Measurements from ENCODE around the gene ZBED4. TPM values are rescaled to one million over a fixed set of nuclear protein-coding genes. Genes with fewer than 3 reads are reported as not detected.
"Not testable (repeated sequence)": the region's sequence is repeated elsewhere in the genome, so short reads cannot be mapped to it uniquely, and the experiment has no call there.

Gene ZBED4
- total RNA-seq, 1 donor from 2014 or later = 11.2 TPM

GRCh38 chr22:49852568-49852897 lies 1.1 kb upstream of the ZBED4 start:
- not testable (repeated sequence) for DNase-seq (ENCODE audit: low spot score)

- no peak for DNase-seq (ENCODE audit: low spot score)
Observed at GRCh38 chr22:49853981-49854831, 562 bp downstream of the ZBED4 start.

GRCh38 chr22:49855251-49855911 lies 1.7 kb downstream of the ZBED4 start:
- DNase-seq (ENCODE audit: low spot score) = no peak

DNA sequence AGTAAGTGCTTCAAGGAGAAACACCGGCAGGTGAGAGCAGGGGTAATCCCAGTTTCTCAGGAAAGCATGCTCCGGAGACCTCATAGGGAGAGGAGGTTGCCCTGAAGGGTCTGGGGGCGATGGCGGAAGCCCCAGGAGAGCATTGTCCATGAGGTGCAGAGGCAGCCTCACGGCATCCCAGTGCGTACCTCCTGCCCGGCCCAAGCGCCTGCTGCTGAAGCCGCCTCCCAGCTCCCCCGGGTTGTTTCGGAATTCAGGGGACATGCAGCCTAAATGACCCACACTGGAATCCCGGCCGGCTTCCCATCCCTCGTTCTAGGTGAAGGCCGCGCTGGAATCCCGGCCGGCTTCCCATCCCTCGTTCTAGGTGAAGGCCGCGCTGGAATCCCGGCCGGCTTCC lies 2.7 kb downstream of the ZBED4 start:
- DNase-seq (ENCODE audit: low spot score) = no peak

DNA sequence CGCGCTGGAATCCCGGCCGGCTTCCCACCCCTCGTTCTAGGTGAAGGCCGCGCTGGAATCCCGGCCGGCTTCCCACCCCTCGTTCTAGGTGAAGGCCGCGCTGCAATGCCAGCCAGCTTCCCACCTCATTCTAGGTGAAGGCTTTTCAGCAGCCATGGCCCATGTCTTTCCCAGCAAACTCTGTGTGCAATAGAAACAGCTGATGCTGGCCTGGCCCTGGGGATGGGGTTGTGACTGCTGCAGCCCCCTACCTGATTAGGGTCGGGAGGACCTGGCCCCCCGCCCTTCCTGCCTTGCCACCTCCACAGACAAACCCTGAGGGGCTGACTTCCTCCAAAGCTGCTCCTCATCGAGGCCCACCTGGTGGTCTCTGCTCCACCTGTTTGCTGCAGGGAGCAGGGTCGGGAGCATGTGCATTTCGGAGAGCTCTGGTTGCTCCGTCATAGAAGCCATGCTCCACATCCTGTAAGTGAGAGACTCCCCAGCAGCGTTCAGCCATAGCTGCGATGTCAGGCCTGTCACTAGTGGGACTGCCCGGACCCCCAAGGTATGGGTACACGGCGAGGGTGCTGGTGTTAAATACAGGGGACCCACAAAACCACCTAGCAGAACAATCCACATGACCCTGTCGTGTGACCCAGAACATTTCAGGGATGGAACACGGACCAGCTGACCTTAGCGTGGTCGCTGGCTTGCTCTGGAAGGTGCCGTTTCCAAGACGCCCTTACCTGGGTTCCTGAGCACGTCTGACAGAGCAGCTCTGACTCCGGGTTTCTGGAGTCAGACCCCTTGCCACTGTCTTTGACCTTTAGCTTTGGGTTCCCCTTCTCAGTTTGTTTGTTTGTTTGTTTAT lies 3.3 kb downstream of the ZBED4 start:
- no peak for DNase-seq (ENCODE audit: low spot score)

GRCh38 chr22:49858827-49859226 lies 5.2 kb downstream of the ZBED4 start:
- no peak for DNase-seq (ENCODE audit: low spot score)

- no peak for DNase-seq (ENCODE audit: low spot score)
Observed at GRCh38 chr22:49861642-49862495, 8.2 kb downstream of the ZBED4 start.

- no peak for DNase-seq (ENCODE audit: low spot score)
Observed at GRCh38 chr22:49862496-49862776, 8.8 kb downstream of the ZBED4 start.

- no peak for DNase-seq (ENCODE audit: low spot score)
Observed at GRCh38 chr22:49863931-49864330, 10.3 kb downstream of the ZBED4 start.

- no peak for DNase-seq (ENCODE audit: low spot score)
Observed at GRCh38 chr22:49865156-49865555, 11.5 kb downstream of the ZBED4 start.

DNA sequence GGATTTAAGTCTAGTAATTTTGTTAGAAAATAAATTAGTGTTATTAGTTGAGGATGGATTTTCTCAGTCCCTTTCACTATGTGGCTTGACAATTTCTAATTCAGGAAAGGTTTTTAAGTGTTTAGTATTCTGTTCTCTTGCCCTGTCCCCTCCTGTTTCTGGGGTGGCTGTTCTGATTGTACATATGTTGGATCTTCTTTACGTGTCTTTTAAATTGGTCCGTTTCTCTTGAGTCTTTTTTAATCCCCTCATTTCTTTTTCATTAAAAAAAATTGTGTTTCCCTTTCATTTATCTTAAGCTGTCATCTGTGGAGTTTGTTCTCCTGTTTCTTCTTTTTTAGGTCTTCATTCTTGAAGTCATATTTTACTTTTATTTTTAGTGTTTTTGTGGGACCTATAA lies 12.5 kb downstream of the ZBED4 start:
- DNase-seq (ENCODE audit: low spot score) = no peak

- no peak for DNase-seq (ENCODE audit: low spot score)
Observed at GRCh38 chr22:49866646-49867045, 13.0 kb downstream of the ZBED4 start.

- no peak for DNase-seq (ENCODE audit: low spot score)
Observed at GRCh38 chr22:49867303-49868265, 13.9 kb downstream of the ZBED4 start.

DNA sequence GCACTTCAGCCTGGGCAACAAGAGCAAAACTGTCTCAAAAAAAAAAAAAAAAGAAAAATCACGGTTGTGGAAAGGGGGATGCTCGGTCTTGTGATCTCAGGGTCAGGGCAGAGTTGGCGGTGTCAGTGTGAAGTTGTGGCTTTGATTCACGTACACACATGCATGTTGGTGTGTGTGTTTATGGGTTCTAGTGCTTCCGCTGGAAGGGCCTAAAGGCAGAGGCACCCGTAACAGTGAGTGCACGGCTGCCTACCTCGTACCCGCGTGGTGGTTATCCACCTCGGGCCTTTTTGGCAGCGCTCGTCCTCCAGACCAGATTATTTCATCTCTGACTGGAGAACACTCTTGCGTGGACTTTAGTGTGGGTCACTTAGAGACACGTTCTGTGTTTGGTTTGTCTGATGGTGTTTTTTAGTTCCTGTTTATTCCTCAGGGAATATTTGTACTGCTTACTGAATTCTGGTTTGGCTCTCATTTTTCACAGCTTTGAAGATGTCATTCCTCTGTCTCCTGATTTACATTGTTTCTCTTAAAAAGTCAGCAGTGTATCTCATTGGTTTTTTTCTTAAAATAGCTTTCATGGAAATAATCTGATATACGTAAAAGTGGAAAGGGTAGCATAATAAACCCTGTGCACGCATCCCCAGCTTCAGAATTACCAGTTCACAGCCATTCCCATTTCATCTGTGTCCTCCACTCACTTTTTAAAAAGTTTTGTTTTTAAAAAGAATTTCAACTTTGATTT lies 15.6 kb downstream of the ZBED4 start:
- no peak for DNase-seq (ENCODE audit: low spot score)

DNA sequence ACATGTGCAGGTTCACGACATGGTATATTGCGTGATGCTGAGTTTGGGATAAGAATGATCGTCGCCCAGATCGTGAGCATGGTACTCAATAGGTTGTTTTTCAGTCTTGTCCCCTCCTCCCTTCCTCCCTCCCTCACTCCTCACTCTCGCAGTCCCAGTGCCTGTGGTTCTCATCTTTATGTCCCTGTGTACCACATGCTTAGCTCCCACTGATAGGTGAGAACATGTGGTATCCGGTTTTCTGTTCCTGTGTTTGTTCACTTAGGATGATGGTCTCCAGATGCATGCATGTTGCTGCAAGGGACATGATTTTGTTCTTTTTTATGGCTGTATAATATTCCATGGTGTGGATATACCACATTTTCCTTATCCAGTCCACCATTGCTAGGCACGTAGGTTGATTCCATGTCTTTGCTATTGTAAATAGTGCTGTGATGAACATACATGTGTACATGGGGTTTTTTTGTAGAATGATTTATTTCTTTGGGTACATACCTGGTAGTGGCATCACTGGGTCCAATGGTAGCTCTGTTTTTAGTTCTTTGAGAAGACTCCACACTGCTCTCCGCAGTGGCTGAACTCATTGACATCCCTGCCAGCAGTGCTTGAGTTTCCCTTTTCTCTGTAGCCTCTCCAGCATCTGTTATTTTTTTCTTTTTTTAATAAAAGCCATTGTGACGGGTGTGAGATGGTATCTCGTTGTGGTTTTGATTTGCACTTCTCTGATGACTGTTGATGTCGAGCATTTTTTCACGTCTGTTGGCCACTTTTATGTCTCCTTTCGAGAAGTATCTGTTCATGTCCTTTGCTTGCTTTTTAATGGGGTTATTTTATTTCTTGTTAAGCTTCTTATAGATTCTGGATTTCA lies 16.4 kb downstream of the ZBED4 start:
- DNase-seq (ENCODE audit: low spot score) = no peak

- DNase-seq (ENCODE audit: low spot score) = no peak
Observed at GRCh38 chr22:49871482-49871881, 17.8 kb downstream of the ZBED4 start.

GRCh38 chr22:49872347-49872746 lies 18.7 kb downstream of the ZBED4 start:
- DNase-seq (ENCODE audit: low spot score) = no peak

GRCh38 chr22:49873228-49873940 lies 19.7 kb downstream of the ZBED4 start:
- DNase-seq (ENCODE audit: low spot score) = no peak
